Measurements from ENCODE around the gene ULBP3.

DNA sequence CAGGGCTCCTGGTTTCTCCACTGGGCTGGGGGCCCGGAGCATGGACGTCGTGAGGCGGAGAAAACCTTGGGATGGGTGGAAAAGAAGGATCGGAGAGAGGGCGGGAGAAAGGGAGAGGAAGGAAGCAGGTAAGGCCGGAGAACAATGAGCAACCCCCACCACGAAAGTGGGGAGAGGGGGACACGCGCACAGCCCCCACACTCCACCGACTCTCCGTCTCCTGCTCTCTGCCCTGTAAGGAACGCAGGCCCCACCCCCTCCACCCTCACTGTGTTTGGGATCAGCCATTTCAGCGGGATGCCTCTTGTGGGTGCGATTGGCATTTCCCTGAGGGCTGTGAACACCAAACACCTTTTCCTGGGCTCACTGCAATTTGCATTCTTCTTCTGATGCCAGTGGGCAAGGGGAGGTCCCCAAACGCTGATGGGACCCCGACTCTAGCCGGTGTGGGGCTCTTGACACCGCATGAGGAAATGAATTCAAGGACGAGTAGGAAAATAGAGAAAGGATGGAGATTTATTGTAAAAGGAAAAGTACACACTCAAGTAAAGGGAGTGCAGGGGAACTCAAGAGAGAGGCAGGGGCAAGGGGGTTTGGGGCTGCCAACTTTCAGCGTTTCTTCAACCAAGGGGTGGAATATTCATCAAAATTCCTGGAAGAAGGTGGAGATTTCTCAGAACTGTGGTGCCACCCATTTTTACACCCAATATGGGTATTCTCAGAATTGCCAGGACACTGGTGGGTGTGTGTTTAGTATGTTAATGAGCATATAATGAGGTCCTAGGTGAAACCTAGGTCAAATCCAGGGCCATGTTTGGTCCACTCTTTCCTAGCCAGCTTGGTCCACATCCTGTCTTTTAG lies 30.5 kb downstream of the ULBP3 start:
- no peak for TF ChIP-seq EZH2phosphoT487 (IDR thresholded peaks at IDR 0.05; ENCODE audit: low read depth)
- TF ChIP-seq, protein P1, sequence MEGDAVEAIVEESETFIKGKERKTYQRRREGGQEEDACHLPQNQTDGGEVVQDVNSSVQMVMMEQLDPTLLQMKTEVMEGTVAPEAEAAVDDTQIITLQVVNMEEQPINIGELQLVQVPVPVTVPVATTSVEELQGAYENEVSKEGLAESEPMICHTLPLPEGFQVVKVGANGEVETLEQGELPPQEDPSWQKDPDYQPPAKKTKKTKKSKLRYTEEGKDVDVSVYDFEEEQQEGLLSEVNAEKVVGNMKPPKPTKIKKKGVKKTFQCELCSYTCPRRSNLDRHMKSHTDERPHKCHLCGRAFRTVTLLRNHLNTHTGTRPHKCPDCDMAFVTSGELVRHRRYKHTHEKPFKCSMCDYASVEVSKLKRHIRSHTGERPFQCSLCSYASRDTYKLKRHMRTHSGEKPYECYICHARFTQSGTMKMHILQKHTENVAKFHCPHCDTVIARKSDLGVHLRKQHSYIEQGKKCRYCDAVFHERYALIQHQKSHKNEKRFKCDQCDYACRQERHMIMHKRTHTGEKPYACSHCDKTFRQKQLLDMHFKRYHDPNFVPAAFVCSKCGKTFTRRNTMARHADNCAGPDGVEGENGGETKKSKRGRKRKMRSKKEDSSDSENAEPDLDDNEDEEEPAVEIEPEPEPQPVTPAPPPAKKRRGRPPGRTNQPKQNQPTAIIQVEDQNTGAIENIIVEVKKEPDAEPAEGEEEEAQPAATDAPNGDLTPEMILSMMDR (IDR thresholded peaks at IDR 0.05; ENCODE audit: low read depth, low read length): no peak
